ENCODE results near the gene PLCB1. TPM values are rescaled to one million over a fixed set of nuclear protein-coding genes. Genes with fewer than 3 reads are reported as not detected.

Gene PLCB1
- total RNA-seq, 4 donors from 2014 or later: 72.9 to 115 (median 76.3) TPM

- Histone ChIP-seq H3K27ac (replicated peaks in 1 of 4) (no peak overlapping the region), H3K27me3 (no peaks in the 10 kb centered on the region), H3K9me3 (no peaks in the 10 kb centered on the region), H3K36me3 (no peaks in the 10 kb centered on the region), H3K4me3 (no peak overlapping the region), H3K4me1 (peaks cover 4 to 21% (median 16%) of the 10 kb centered on the region in 4 donors)
- DNase-seq (ENCODE audit: extremely low spot score): no peak
- intact Hi-C loops (cut with DNase I): no loop called here
- TF ChIP-seq EP300 (IDR thresholded peaks at IDR 0.05): no peak
- TF ChIP-seq POLR2A (IDR thresholded peaks at IDR 0.05; ENCODE audit: low read depth): no peak
- TF ChIP-seq CTCF (IDR thresholded peaks at IDR 0.05): no peak
- TF ChIP-seq POLR2AphosphoS5 (IDR thresholded peaks at IDR 0.05): no peak
- 87% methylated on average over 4 of the region's 4 CpGs for WGBS
Measured at GRCh38 chr20:8425802-8426201, 293.7 kb downstream of the PLCB1 start.

- WGBS: 87% methylated on average over 2 of the region's 2 CpGs
- no peak for TF ChIP-seq POLR2AphosphoS5 (IDR thresholded peaks at IDR 0.05)
- TF ChIP-seq CTCF (IDR thresholded peaks at IDR 0.05): no peak
- no peak for TF ChIP-seq POLR2A (IDR thresholded peaks at IDR 0.05; ENCODE audit: low read depth)
- TF ChIP-seq EP300 (IDR thresholded peaks at IDR 0.05): no peak
- Histone ChIP-seq H3K36me3 (no peaks in the 10 kb centered on the region), H3K9me3 (no peaks in the 10 kb centered on the region), H3K4me3 (no peak overlapping the region), H3K27ac (replicated peaks in 1 of 4) (no peak overlapping the region), H3K4me1 (peaks cover 12 to 35% (median 31%) of the 10 kb centered on the region in 4 donors), H3K27me3 (no peaks in the 10 kb centered on the region)
- no peak for DNase-seq (ENCODE audit: extremely low spot score)
- intact Hi-C loops (cut with DNase I): no loop called here
Measured at GRCh38 chr20:8427419-8428040, 295.5 kb downstream of the PLCB1 start.

- H3K27me3 ChIP-seq: no peaks in the 10 kb centered on the region
- H3K9me3 ChIP-seq: no peaks in the 10 kb centered on the region
- no peak for DNase-seq (ENCODE audit: extremely low spot score)
- WGBS: 92% methylated on average over 3 of the region's 3 CpGs
- no peak for TF ChIP-seq EP300 (IDR thresholded peaks at IDR 0.05)
- TF ChIP-seq CTCF (IDR thresholded peaks at IDR 0.05): no peak
- no peak for TF ChIP-seq POLR2A (IDR thresholded peaks at IDR 0.05; ENCODE audit: low read depth)
- no peak for TF ChIP-seq POLR2AphosphoS5 (IDR thresholded peaks at IDR 0.05)
- H3K36me3 ChIP-seq: no peaks in the 10 kb centered on the region
- intact Hi-C loops (cut with DNase I): no loop called here
- H3K4me1 ChIP-seq: peaks cover 16 to 48% (median 40%) of the 10 kb centered on the region in 4 donors
- no peak overlapping the region for H3K27ac ChIP-seq (replicated peaks in 1 of 4)
- no peak overlapping the region for H3K4me3 ChIP-seq
Measured at GRCh38 chr20:8428988-8429387, 296.9 kb downstream of the PLCB1 start.

GRCh38 chr20:8431538-8432434 is 299.7 kb downstream of the PLCB1 start:
- no peaks in the 10 kb centered on the region for H3K27me3 ChIP-seq
- H3K27ac ChIP-seq (replicated peaks in 1 of 4): peak overlapping the region; percentile 18 to 67 (median 56)
- H3K36me3 ChIP-seq: no peaks in the 10 kb centered on the region
- intact Hi-C loops (cut with DNase I): no loop called here
- DNase-seq (ENCODE audit: extremely low spot score): no peak
- peaks cover 16 to 48% (median 36%) of the 10 kb centered on the region in 4 donors for H3K4me1 ChIP-seq
- peak overlapping the region in 2 of 4 donors; percentile 2 to 5 for H3K4me3 ChIP-seq
- no peaks in the 10 kb centered on the region for H3K9me3 ChIP-seq
- 67% methylated on average over 11 of the region's 11 CpGs for WGBS
- no peak for TF ChIP-seq CTCF (IDR thresholded peaks at IDR 0.05)
- no peak for TF ChIP-seq EP300 (IDR thresholded peaks at IDR 0.05)
- TF ChIP-seq POLR2AphosphoS5 (IDR thresholded peaks at IDR 0.05): no peak
- TF ChIP-seq POLR2A (IDR thresholded peaks at IDR 0.05; ENCODE audit: low read depth): no peak

Data from esophagus muscularis mucosa (tissue), 4 donors.